HG03159 (cell line): Measurements from ENCODE around the gene ADIPOQ.
"Not testable (repeated sequence)": the region's sequence is repeated elsewhere in the genome, so short reads cannot be mapped to it uniquely, and the experiment has no call there.

Experiments used
- ATAC-seq: cut with Tn5 transposase; IDR thresholded peaks from one replicate; pipeline ENCODE4 v1.9.1; 2021; ENCODE audit warnings: mild to moderate bottlenecking, moderate library complexity; ENCODE audit not compliant: unreplicated experiment

The ADIPOQ gene

GRCh38 chr3:186826410-186826975 is 16.0 kb upstream of the ADIPOQ start:
- no peak for ATAC-seq

GRCh38 chr3:186826976-186827857 is 15.3 kb upstream of the ADIPOQ start:
- ATAC-seq, result peak; percentile 88

GRCh38 chr3:186828340-186828739 is 14.2 kb upstream of the ADIPOQ start:
- ATAC-seq, result no peak

- no peak for ATAC-seq
Measured at GRCh38 chr3:186831798-186832197, 10.7 kb upstream of the ADIPOQ start.

- ATAC-seq, result no peak
Measured at GRCh38 chr3:186832276-186832675, 10.2 kb upstream of the ADIPOQ start.

GRCh38 chr3:186839874-186840641 is 2.5 kb upstream of the ADIPOQ start:
- no peak for ATAC-seq

- no peak for ATAC-seq
Measured at GRCh38 chr3:186841620-186842019, 890 bp upstream of the ADIPOQ start.

GRCh38 chr3:186843039-186843432 is 526 bp downstream of the ADIPOQ start:
- no peak for ATAC-seq

GRCh38 chr3:186844908-186845307 is 2.4 kb downstream of the ADIPOQ start:
- ATAC-seq, result no peak

- no peak for ATAC-seq
Measured at GRCh38 chr3:186845756-186846155, 3.2 kb downstream of the ADIPOQ start.

- no peak for ATAC-seq
Measured at GRCh38 chr3:186847437-186847836, 4.9 kb downstream of the ADIPOQ start.

GRCh38 chr3:186849374-186849975 is 7.0 kb downstream of the ADIPOQ start:
- no peak for ATAC-seq

- not testable (repeated sequence) for ATAC-seq
Measured at GRCh38 chr3:186851835-186852234, 9.3 kb downstream of the ADIPOQ start.

- ATAC-seq, result no peak
Measured at GRCh38 chr3:186852994-186853393, 10.5 kb downstream of the ADIPOQ start.

- ATAC-seq, result no peak
Measured at GRCh38 chr3:186854146-186854545, 11.6 kb downstream of the ADIPOQ start.

GRCh38 chr3:186854954-186855353 is 12.4 kb downstream of the ADIPOQ start:
- ATAC-seq, result no peak

GRCh38 chr3:186857743-186858142 is 15.2 kb downstream of the ADIPOQ start:
- no peak for ATAC-seq

- not testable (repeated sequence) for ATAC-seq
Measured at GRCh38 chr3:186865215-186865853, 22.8 kb downstream of the ADIPOQ start.

- ATAC-seq, result not testable (repeated sequence)
Measured at GRCh38 chr3:186866095-186866494, 23.6 kb downstream of the ADIPOQ start.

- ATAC-seq, result no peak
Measured at GRCh38 chr3:186869253-186870100, 27.0 kb downstream of the ADIPOQ start.
